ENCODE data around the gene SLC4A7.
"Not testable (repeated sequence)": the region's sequence is repeated elsewhere in the genome, so short reads cannot be mapped to it uniquely, and the experiment has no call there.

SLC4A7 gene

DNA sequence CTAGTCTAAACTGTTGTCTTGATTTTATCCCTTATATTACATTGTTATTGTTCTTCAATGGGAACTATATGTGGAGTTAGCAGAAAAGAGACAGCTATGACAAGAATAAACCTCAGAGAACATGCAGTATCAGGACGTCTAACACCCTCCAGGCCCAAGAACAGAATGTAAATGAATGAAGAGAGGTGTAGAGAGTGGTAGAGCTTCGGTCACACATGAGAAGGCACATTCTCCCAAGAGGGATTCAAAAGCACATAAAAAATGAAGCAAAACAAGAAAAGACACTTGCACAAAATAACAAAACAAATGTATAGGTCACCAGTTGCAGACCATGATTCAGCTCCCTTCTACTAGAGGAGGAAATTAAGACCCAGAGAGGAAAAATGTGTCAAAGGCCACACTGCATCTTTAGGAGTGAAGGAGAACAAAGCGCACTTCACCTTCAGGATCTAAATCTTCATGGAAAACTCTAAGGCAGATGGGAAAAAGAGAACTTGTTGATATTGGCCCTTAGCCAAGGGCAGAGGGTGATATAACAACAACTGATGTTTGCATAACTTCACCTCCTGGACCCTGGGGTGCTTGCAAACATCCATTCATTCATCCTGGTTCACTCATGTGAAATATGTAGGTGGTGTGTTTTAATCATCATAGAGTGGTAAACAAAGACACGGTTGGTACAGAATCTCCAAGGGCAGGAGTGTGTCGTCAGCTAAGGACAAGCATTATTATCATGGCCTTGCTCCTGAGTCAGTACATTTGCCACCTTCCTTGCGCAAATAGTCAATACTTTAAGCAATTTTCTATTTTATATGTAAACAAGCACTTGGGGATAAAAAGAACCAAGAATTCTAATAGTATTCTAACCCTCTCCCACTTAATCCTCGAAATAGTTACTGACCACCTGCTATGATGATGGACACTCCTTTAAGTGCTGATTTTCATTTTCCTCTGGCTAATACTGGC, 123.8 kb downstream of the SLC4A7 start:
- no peak for DNase-seq

GRCh38 chr3:27358372-27358771, 125.8 kb downstream of the SLC4A7 start:
- no peak for DNase-seq

DNA sequence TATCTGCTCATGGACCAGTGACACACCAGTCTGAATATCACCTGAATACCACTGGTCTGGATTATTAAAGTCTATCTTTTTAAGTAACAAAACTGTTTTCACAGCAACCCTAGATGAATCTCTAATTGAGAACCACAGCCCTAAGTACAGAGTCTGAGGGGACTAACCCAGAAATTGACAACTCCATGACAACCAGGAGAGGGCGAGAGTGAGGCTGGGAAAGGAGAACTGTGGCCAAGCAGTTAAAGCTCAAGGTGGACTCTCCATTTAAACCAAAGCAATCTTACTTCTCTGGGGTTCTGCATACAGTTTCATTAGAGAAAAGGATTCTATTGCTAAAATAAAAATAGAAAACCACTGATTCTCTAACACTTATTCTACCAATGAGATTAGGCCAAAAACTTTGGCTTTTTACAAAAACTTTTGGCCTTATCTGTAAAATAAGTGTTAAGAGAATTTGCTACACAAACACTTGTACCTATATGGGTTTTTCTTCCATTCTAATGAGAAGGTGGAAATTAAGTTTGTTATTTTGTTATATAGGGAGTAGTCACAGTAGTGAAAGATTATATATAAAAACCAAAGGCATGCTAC, 126.4 kb downstream of the SLC4A7 start:
- DNase-seq, result peak in 6 of 56 donors; percentile 2 to 16 (median 3)

DNA sequence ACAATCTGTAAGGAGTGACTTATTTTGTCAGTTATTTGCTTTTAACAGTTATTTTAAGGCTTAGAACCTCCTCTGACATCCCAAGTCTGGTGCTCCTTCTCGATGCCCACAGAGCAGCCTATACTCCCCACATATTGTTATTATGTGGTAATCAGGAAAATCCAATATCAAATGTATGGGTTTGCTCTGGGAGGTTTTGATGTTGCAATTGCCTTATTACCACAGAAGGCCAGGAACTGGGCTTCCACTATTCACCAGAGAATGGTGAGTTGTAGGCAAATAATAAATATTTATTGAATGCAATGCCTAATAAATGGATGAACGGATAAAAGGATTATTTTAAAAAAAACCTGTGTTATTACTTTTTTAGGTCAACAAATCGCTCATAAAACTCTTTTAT, 127.2 kb downstream of the SLC4A7 start:
- DNase-seq, result no peak

DNA sequence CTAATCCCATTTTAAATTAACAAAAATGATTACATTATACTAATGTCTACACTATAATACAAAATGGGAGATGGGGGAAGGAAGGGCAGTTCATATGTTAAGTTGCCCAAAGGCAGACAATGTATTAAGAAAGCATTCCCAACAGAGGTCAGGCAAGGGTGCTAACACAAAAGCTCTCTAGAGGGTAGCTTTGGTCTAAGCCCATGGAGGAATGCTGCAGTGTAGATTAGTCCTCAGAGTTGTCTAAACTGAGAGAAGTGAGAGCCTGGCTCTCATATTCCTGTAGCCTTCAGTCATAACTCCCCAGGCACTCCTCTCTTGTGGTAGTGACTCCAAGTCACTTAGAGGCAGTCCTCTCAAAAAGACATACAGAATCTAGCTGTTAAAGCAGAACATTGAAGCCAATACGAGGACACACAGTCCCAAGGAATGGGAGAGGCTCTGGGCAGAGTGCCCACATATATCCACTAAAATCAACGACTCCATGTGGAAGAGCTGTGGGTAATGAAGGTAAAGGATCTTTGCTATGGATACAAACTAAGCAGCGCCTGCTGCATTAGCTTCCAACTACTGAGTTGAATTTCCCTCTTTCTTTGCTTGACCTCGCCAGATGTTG, 129.5 kb downstream of the SLC4A7 start:
- no peak for DNase-seq

DNA sequence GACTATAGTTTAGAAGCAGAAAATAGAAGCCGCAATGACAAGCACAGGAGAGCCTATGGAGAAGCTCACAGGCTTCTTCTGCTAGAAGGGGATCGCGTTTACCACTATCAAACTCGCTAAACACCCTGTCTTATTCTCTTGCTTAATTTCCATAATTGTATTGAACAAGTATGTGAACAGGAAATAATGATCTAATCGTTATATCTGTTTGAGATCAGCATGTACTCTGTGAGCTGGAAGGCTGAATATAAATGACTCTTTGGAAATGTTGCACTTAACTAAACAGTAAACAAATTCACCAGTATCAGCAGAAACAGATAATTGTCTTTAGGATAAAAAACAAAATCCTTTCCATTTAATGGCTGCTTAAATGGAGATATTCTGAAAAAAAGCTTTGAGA, 130.0 kb downstream of the SLC4A7 start:
- no peak for DNase-seq

GRCh38 chr3:27353221-27353620, 131.0 kb downstream of the SLC4A7 start:
- DNase-seq, result no peak

DNA sequence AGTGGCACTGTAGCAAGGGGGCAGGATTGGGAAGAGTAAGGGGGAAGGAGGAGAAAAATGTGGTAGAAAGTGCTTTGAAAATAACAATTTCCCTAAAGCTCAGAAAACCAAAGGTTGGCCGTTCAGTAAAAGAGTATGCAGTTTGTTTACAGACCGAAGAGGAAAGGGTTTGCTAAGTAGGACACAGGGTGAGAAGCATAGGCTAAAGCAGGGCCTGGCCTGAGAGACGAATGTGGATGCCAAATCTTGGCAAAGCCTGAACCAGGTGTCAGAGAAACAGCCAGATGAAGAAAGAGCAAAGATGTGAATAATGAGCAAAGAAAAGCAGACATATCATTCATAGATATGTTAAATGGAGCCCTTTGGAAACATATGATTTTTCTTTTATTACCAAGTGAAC, 132.1 kb downstream of the SLC4A7 start:
- DNase-seq, result no peak

GRCh38 chr3:27349832-27350231, 134.4 kb downstream of the SLC4A7 start:
- DNase-seq, result no peak

- no peak for DNase-seq
These were observed 138.0 kb downstream of the SLC4A7 start for GRCh38 chr3:27345959-27346865.

GRCh38 chr3:27345493-27345892, 138.7 kb downstream of the SLC4A7 start:
- DNase-seq, result no peak

DNA sequence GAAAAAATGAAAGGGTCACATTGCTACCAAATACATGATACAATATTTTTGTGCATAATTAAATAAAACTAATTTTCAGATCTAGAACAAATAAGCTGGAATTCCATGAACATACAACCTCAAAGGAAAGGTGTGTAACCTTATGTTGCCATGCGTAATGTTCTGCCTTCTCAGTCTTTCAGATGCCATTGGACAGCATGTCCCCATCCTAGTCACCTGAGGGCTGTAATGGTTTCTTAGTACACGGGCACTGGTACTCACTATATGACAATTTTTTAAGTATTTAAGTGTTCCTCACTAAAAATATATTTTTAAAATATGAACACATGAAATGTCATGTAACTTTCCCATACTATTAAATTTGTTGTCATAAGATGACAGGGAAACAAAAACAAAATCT, 139.1 kb downstream of the SLC4A7 start:
- DNase-seq, result no peak

- no peak for DNase-seq
These were observed 140.0 kb downstream of the SLC4A7 start for GRCh38 chr3:27344192-27344591.

DNA sequence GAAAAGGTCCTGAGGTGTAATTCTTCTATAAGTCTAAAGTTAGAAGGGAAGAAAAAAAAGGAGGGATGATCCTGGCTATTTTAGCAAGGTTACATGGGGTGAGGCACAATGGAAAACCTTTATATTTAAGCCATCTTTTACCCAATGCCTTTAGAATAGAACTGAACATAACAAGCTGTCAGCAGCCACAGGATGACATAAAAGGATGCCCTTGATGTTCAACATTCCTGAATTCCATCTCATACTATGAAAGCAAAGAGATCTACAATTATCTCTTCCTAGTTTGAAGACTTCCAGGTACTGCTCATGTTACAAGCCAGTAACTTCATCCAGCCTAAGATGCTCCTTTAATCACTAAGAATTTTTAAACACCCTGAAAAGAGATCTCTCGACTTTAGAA, 141.9 kb downstream of the SLC4A7 start:
- no peak for DNase-seq

GRCh38 chr3:27340534-27340933, 143.7 kb downstream of the SLC4A7 start:
- no peak for DNase-seq

DNA sequence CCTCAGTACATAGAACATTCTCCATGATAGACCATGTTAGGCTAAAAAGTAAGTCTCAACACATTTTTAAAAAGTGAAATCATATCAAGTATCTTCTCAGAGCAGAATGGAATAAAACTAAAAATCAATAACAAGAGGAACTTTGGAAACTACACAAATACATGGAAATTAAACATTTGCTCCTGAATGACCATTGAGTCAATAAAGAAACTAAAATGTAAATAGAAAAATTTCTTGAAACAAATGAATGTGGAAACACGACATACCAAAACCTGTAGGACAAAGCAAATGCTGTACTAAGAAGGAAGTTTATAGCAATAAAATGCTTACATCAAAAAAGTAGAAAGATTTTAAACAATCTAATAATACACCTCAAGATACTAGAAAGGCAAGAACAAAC, 148.6 kb downstream of the SLC4A7 start:
- DNase-seq, result no peak

- DNase-seq, result no peak
These were observed 150.3 kb downstream of the SLC4A7 start for GRCh38 chr3:27333843-27334242.

DNA sequence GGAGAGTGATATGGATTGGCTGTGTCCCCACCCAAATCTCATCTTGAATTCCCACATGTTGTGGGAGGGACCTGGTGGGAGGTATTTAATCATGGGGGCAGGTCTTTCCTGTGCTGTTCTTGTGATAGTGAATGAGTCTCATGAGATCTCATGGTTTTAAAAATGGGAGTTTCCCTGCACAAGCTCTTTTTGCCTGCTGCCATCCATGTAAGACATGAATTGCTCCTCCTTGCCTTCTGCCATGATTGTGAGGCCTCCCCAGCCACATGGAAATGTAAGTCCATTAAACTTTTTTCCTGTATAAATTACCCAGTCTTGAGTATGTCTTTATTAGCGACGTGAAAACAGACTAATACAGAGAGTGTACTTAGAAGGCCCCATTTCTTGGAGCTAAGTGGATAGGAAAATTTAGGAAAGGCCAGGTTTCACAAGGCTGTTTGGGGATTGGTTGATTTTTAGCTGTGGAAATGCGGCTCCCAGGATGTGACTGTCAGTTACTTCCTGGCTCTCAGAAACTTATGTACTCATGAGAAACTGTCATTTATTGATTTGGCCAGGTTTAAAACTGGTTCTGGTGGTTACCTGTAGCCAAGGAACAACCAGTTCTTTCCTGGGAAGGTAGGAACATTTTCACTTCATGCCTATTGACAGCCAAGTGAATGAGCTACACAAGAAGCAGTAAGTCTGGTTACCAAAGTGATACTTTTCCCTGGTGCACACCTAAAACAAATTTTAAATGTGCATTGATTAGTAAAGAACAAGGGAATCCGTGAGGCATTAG, 155.0 kb downstream of the SLC4A7 start:
- DNase-seq, result not testable (repeated sequence)

DNA sequence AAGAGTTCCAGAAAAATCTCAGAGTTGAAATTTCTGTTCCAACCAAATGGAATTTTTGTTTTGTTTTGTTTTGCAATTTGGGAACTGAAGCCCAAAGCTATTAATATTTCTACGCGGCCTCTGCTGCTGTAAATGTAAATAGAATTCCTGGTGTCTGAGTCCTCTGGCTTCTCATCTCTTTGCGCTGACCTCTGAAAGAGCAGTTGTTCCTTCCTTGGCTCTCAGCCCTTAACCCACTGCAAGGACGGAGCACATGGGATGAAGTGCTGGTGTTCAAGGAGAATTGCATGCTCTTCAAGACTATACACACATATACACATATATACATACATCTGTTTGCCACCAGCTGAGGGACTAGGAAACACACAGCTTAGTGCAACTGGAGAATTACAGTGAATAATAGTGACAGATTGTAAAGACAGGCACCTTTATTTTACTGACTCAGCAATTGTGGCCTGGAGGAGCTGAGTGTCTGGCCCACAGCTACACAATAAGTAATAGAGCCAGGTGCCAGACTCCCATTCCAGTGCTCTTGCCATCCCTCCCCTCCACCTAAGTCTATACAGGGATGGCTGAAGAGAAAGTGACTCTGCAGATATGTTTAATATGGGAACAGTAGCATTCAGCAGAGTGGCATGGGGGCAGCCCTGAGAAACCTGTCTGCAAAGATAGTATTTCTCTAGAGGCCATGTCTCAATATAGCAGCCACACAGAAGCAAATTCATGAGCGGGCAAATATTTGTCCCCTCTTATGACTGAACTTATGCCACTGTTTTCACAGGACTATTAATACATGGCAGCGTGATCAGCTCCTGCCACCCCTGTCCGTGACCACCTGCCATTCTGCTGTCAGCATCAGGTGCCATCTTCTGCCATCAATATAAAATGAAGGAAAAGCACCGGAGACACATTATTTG, 157.3 kb downstream of the SLC4A7 start:
- no peak for DNase-seq

Data from amygdala (tissue), 56 donors.